H9 (cell line): ENCODE data around the gene UBE2E1. TPM values are rescaled to one million over a fixed set of nuclear protein-coding genes. Genes with fewer than 3 reads are reported as not detected.
A peak's percentile ranks its signal among the peaks of the same experiment; 100 is the strongest.

Source experiments
- DNase-seq: peaks from one replicate; pipeline ENCODE4 v3.0.0-alpha.2; 2017
- H2AFZ ChIP-seq: one replicate; pipeline ENCODE4 v1.6.1; 2013; ENCODE audit warnings: mild to moderate bottlenecking, low read length, control low read depth, moderate library complexity
- H2AK5ac ChIP-seq: 2 replicates; pipeline ENCODE4 v1.6.1; 2013; ENCODE audit warnings: low read length, control low read depth, mixed read lengths; ENCODE audit not compliant: insufficient read length
- H2BK120ac ChIP-seq: one replicate; pipeline ENCODE4 v1.6.1; 2013; ENCODE audit warnings: low read depth, mild to moderate bottlenecking, low read length, control low read depth, inconsistent platforms; ENCODE audit not compliant: poor library complexity, severe bottlenecking
- H2BK12ac ChIP-seq: 2 replicates; pipeline ENCODE4 v1.6.1; 2013; ENCODE audit warnings: low read length, control low read depth, mixed read lengths, low read depth; ENCODE audit not compliant: insufficient read length
- H2BK15ac ChIP-seq: 2 replicates; pipeline ENCODE4 v1.6.1; 2013; ENCODE audit warnings: low read depth, low read length, control low read depth
- H2BK20ac ChIP-seq: one replicate; pipeline ENCODE4 v1.6.1; 2013; ENCODE audit warnings: low read depth, mild to moderate bottlenecking, low read length, control low read depth, inconsistent platforms; ENCODE audit not compliant: poor library complexity, severe bottlenecking
- H2BK5ac ChIP-seq: 2 replicates; pipeline ENCODE4 v1.6.1; 2013; ENCODE audit warnings: low read length, control low read depth, mixed read lengths; ENCODE audit not compliant: insufficient read length
- H3K14ac ChIP-seq: 2 replicates; pipeline ENCODE4 v1.6.1; 2013; ENCODE audit warnings: low read length, control low read depth; ENCODE audit not compliant: insufficient read depth
- H3K18ac ChIP-seq: 2 replicates; pipeline ENCODE4 v1.6.1; 2013; ENCODE audit warnings: low read depth, mild to moderate bottlenecking, mixed read lengths, low read length, control low read depth; ENCODE audit not compliant: insufficient read length
- H3K23ac ChIP-seq: 2 replicates; pipeline ENCODE4 v1.6.1; 2013; ENCODE audit warnings: low read length, control low read depth, mixed read lengths, low read depth; ENCODE audit not compliant: insufficient read length
- H3K23me2 ChIP-seq: 2 replicates; pipeline ENCODE4 v1.6.1; 2013; ENCODE audit warnings: low read depth, mild to moderate bottlenecking, mixed read lengths, low read length, control low read depth; ENCODE audit not compliant: insufficient read length, poor library complexity, severe bottlenecking
- H3K27ac ChIP-seq: 2 replicates; pipeline ENCODE4 v1.5.1; 2013; ENCODE audit warnings: low read length, control low read depth, mixed read lengths, low read depth; ENCODE audit not compliant: insufficient read length
- H3K27me3 ChIP-seq: 2 replicates; pipeline ENCODE4 v1.6.1; 2013; ENCODE audit warnings: low read length, control low read depth, inconsistent platforms; ENCODE audit not compliant: insufficient read depth
- H3K4ac ChIP-seq: 2 replicates; pipeline ENCODE4 v1.6.1; 2013; ENCODE audit warnings: low read depth, mild to moderate bottlenecking, control low read depth, inconsistent platforms, low read length, moderate library complexity
- H3K4me1 ChIP-seq: 2 replicates; pipeline ENCODE4 v1.6.1; 2013; ENCODE audit warnings: low read length, control low read depth, inconsistent platforms; ENCODE audit not compliant: insufficient read depth
- H3K4me2 ChIP-seq: 2 replicates; pipeline ENCODE4 v1.6.1; 2013; ENCODE audit warnings: low read length, control low read depth, mixed read lengths; ENCODE audit not compliant: insufficient read length, insufficient read depth
- H3K56ac ChIP-seq: 2 replicates; pipeline ENCODE4 v1.6.1; 2013; ENCODE audit warnings: low read depth, mild to moderate bottlenecking, mixed read lengths, low read length, control low read depth; ENCODE audit not compliant: insufficient read length
- H3K79me1 ChIP-seq: 2 replicates; pipeline ENCODE4 v1.6.1; 2013; ENCODE audit warnings: low read depth, mild to moderate bottlenecking, moderate library complexity, low read length, control low read depth, inconsistent platforms; ENCODE audit not compliant: insufficient read depth, poor library complexity, severe bottlenecking
- H3K79me2 ChIP-seq: 2 replicates; pipeline ENCODE4 v1.6.1; 2013; ENCODE audit warnings: low read length, control low read depth, inconsistent platforms; ENCODE audit not compliant: insufficient read depth
- H3K9ac ChIP-seq: 2 replicates; pipeline ENCODE4 v1.6.1; 2013; ENCODE audit warnings: low read length, control low read depth, mixed read lengths; ENCODE audit not compliant: insufficient read length; ENCODE audit errors: extremely low read depth
- H3K9me3 ChIP-seq: one replicate; pipeline ENCODE4 v1.6.1; 2013; ENCODE audit warnings: low read depth, low read length, inconsistent platforms; ENCODE audit not compliant: control insufficient read depth
- H3T11ph ChIP-seq: one replicate; pipeline ENCODE4 v1.6.1; 2013; ENCODE audit warnings: mild to moderate bottlenecking, low read length, control low read depth, inconsistent platforms
- H4K20me1 ChIP-seq: one replicate; pipeline ENCODE4 v1.6.1; 2013; ENCODE audit not compliant: control insufficient read depth, insufficient read length, insufficient read depth
- H4K5ac ChIP-seq: 2 replicates; pipeline ENCODE4 v1.6.1; 2013; ENCODE audit warnings: low read depth, mild to moderate bottlenecking, mixed read lengths, low read length, control low read depth; ENCODE audit not compliant: insufficient read length
- H4K8ac ChIP-seq: replicated peaks from 2 replicates; pipeline ENCODE4 v1.6.1; 2013; ENCODE audit warnings: low read length, control low read depth, mixed read lengths, low read depth; ENCODE audit not compliant: insufficient read length
- H4K91ac ChIP-seq: 2 replicates; pipeline ENCODE4 v1.6.1; 2013; ENCODE audit warnings: low read depth, mild to moderate bottlenecking, moderate library complexity, mixed read lengths, low read length, control low read depth; ENCODE audit not compliant: insufficient read length
- H3K27ac Mint-ChIP-seq, 3 experiments: 2 replicates in 2 of 3; 3 replicates in 1 of 3; pipeline ENCODE4 v1.8.0; 2020 to 2021; ENCODE audit warnings: mixed read lengths in 3 of 3, mild to moderate bottlenecking in 1 of 3, moderate library complexity in 1 of 3
- H3K27me3 Mint-ChIP-seq: 2 replicates; pipeline ENCODE4 v1.8.0; 2021; ENCODE audit warnings: low read depth, mild to moderate bottlenecking, moderate library complexity, mixed read lengths
- H3K36me3 Mint-ChIP-seq, 3 experiments: 2 replicates in 2 of 3; 3 replicates in 1 of 3; pipeline ENCODE4 v1.8.0; 2020 to 2021; ENCODE audit warnings: low read depth in 3 of 3, mixed read lengths in 3 of 3; ENCODE audit not compliant: insufficient read depth in 1 of 3
- H3K4me1 Mint-ChIP-seq, 2 experiments: 2 replicates each; pipeline ENCODE4 v1.8.0; 2020; ENCODE audit warnings: mixed read lengths in 2 of 2
- H3K4me3 Mint-ChIP-seq, 2 experiments: 2 replicates in 1 of 2; 3 replicates in 1 of 2; pipeline ENCODE4 v1.8.0; 2020 to 2021; ENCODE audit warnings: mild to moderate bottlenecking in 2 of 2, mixed read lengths in 2 of 2, moderate library complexity in 1 of 2
- H3K9me3 Mint-ChIP-seq, 2 experiments: 2 replicates in 1 of 2; 3 replicates in 1 of 2; pipeline ENCODE4 v1.8.0; 2020; ENCODE audit warnings: mild to moderate bottlenecking in 2 of 2, mixed read lengths in 2 of 2, moderate library complexity in 1 of 2
- CTCF ChIP-seq: fragments of 200-600 bp; sonication (generic); conservative IDR thresholded peaks from 3 replicates; pipeline ENCODE4 v1.8.0; 2021; ENCODE audit warnings: antibody characterized with exemption, mild to moderate bottlenecking
- WGBS: extraction: QIAGEN DNeasy Blood & Tissue Kit; methylation state at CpG from one replicate; pipeline ENCODE4 v1.1.7; 2013; ENCODE audit warnings: missing lambda C conversion rate, low lambda C conversion rate, mixed read lengths; ENCODE audit not compliant: insufficient read length; ENCODE audit errors: extremely low coverage; 5-methylcytosine and 5-hydroxymethylcytosine counted together
- total RNA-seq: library from RNA; stranded (reverse); gene quantifications from 2 replicates; pipeline ENCODE4 v1.2.1, GENCODE V29; 2021

The UBE2E1 gene
- total RNA-seq, 1 experiment from 2014 or later = 142 TPM

GRCh38 chr3:23807424-23808015 is 1.8 kb downstream of the UBE2E1 start:
- no peak overlapping the region for H3K14ac ChIP-seq
- no peaks in the 10 kb centered on the region for H4K20me1 ChIP-seq
- no peaks in the 10 kb centered on the region; the same call in 1 of the 2 replicates for H3K79me2 ChIP-seq
- H3K4me1 ChIP-seq = peaks cover 5% of the 10 kb centered on the region; the same call in 1 of the 2 replicates
- H3K23me2 ChIP-seq = peaks cover 21% of the 10 kb centered on the region
- Mint-ChIP-seq H3K27me3 (no peaks in the 10 kb centered on the region), H3K36me3 (peaks cover 12 to 33% (median 33%) of the 10 kb centered on the region in 3 experiments; a peak in 6 of 7 replicates), H3K4me3 (peak overlapping the region; percentile 92 to 95), H3K4me1 (peaks cover 60 to 61% of the 10 kb centered on the region in 2 experiments), H3K9me3 (no peaks in the 10 kb centered on the region; a peak in 2 of 5 replicates), H3K27ac (peak overlapping the region in 2 of 3 experiments; percentile 92 to 97; a peak in 5 of 7 replicates)
- H2BK120ac ChIP-seq = no peak overlapping the region
- no peak overlapping the region for H2BK12ac ChIP-seq
- no peak overlapping the region for H2BK20ac ChIP-seq
- H3K27me3 ChIP-seq = no peaks in the 10 kb centered on the region
- no peak overlapping the region for H4K8ac ChIP-seq
- H3K27ac ChIP-seq = no peak overlapping the region
- H3K79me1 ChIP-seq = no peaks in the 10 kb centered on the region
- H3K18ac ChIP-seq = no peak overlapping the region
- no peak overlapping the region for H3K9ac ChIP-seq
- no peak overlapping the region for H3T11ph ChIP-seq
- no peak overlapping the region for H2BK5ac ChIP-seq
- no peak overlapping the region for H3K56ac ChIP-seq
- H3K4me2 ChIP-seq = peak overlapping the region; percentile 97
- no peak overlapping the region for H3K23ac ChIP-seq
- DNase-seq = no peak
- WGBS = no CpG with 5 or more reads among the region's 5 CpGs
- no peaks in the 10 kb centered on the region for H3K9me3 ChIP-seq
- no peak overlapping the region for H2AFZ ChIP-seq
- H4K5ac ChIP-seq = no peak overlapping the region
- H3K4ac ChIP-seq = no peak overlapping the region
- H4K91ac ChIP-seq = no peak overlapping the region
- no peak overlapping the region for H2AK5ac ChIP-seq
- H2BK15ac ChIP-seq = no peak overlapping the region
- no peak for TF ChIP-seq CTCF
